Chondrocyte (in vitro differentiated cells): ENCODE data around the gene NRTN. TPM values are rescaled to one million over a fixed set of nuclear protein-coding genes. Genes with fewer than 3 reads are reported as not detected.

ENCODE experiments used
- DNase-seq: peaks from one replicate; pipeline ENCODE4 v3.0.0; 2021; ENCODE audit warnings: mixed read lengths, low spot score
- H3K27ac Mint-ChIP-seq: one replicate; pipeline ENCODE4 v1.8.0; 2021; ENCODE audit warnings: mild to moderate bottlenecking, moderate library complexity, mixed read lengths; ENCODE audit not compliant: unreplicated experiment
- H3K27me3 Mint-ChIP-seq: 2 replicates; pipeline ENCODE4 v1.8.0; 2021; ENCODE audit warnings: low read depth, mixed read lengths
- H3K36me3 Mint-ChIP-seq: 2 replicates; pipeline ENCODE4 v1.8.0; 2021; ENCODE audit warnings: low read depth, mixed read lengths
- H3K4me1 Mint-ChIP-seq: 2 replicates; pipeline ENCODE4 v1.8.0; 2021; ENCODE audit warnings: low read depth, mild to moderate bottlenecking, mixed read lengths
- H3K4me3 Mint-ChIP-seq: one replicate; pipeline ENCODE4 v1.8.0; 2021; ENCODE audit warnings: mild to moderate bottlenecking, moderate library complexity, mixed read lengths; ENCODE audit not compliant: unreplicated experiment
- H3K9me3 Mint-ChIP-seq: 2 replicates; pipeline ENCODE4 v1.8.0; 2021; ENCODE audit warnings: low read depth, mixed read lengths
- CTCF ChIP-seq: fragments of 200-600 bp; sonication (generic); IDR thresholded peaks from 2 replicates; pipeline ENCODE4 v1.5.0; 2021; ENCODE audit warnings: antibody characterized with exemption, mild to moderate bottlenecking, moderate library complexity
- total RNA-seq: library from RNA; stranded (reverse); gene quantifications from 3 replicates; pipeline ENCODE4 v1.2.1, GENCODE V29; 2021

The NRTN gene
- total RNA-seq, 1 donor from 2014 or later = 0.77 TPM

- H3K4me1 Mint-ChIP-seq = no peaks in the 10 kb centered on the region
These were observed 52.6 kb downstream of the NRTN start for GRCh38 chr19:5857203-5858081.

GRCh38 chr19:5863030-5863665, 58.3 kb downstream of the NRTN start:
- H3K27me3 Mint-ChIP-seq = peaks cover 13% of the 10 kb centered on the region
- no peak overlapping the region for H3K4me3 Mint-ChIP-seq
- H3K9me3 Mint-ChIP-seq = no peaks in the 10 kb centered on the region
- no peaks in the 10 kb centered on the region for H3K36me3 Mint-ChIP-seq
- H3K4me1 Mint-ChIP-seq = no peaks in the 10 kb centered on the region
- no peak overlapping the region for H3K27ac Mint-ChIP-seq
- DNase-seq = no peak
- TF ChIP-seq CTCF = no peak

More at GRCh38 chr19:5857203-5858081, 52.6 kb downstream of the NRTN start:
- no peaks in the 10 kb centered on the region for H3K9me3 Mint-ChIP-seq
- no peak overlapping the region for H3K27ac Mint-ChIP-seq
- H3K27me3 Mint-ChIP-seq = peaks cover 11% of the 10 kb centered on the region
- TF ChIP-seq CTCF = no peak
- no peak for DNase-seq
- no peak overlapping the region for H3K4me3 Mint-ChIP-seq
- no peaks in the 10 kb centered on the region for H3K36me3 Mint-ChIP-seq

DNA sequence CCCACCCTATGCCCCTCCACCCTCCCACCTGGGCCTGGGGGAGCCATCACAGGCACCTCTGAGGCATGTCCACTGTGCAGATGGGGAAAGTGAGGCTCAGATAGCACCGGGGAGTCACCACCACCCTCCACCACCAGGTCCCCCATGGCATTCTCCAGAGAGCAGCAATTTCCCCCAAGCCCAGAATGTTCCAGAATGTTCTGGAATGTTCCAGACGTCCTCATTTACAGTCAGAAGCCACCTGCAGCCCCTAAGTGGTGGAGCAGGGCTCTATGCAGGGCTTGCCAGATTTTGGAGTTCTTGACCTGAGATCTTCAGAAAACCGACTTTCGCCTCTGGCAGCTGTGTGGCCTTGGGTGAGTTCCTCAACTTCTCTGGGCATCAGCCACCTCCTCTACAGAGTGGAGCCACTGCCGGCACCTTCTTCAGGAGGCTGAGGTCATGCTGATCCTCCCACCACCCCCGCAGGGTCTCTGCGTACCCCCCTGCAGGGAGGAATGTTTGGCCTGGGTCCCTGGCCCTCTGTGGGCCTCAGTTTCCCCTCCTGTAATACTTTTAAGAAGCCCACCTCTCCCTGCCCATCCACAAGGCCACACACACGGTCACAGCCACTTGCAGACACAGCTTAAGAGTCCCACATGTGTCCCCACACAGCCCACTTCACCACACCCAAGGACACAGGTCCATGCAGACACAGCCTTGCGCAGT, 59.3 kb downstream of the NRTN start:
- Mint-ChIP-seq H3K27me3 (peaks cover 13% of the 10 kb centered on the region), H3K9me3 (no peaks in the 10 kb centered on the region), H3K27ac (no peak overlapping the region), H3K4me3 (no peak overlapping the region), H3K4me1 (no peaks in the 10 kb centered on the region), H3K36me3 (no peaks in the 10 kb centered on the region)
- no peak for DNase-seq
- no peak for TF ChIP-seq CTCF

- H3K36me3 Mint-ChIP-seq = no peaks in the 10 kb centered on the region
- H3K4me3 Mint-ChIP-seq = no peak overlapping the region
- TF ChIP-seq CTCF = peak; percentile 43
- DNase-seq = no peak
- H3K4me1 Mint-ChIP-seq = no peaks in the 10 kb centered on the region
- no peak overlapping the region for H3K27ac Mint-ChIP-seq
- H3K27me3 Mint-ChIP-seq = peaks cover 13% of the 10 kb centered on the region
- H3K9me3 Mint-ChIP-seq = no peaks in the 10 kb centered on the region
These were observed 60.0 kb downstream of the NRTN start for GRCh38 chr19:5864725-5865486.
